ENCODE results near the gene C19orf67.

C19orf67 gene

DNA sequence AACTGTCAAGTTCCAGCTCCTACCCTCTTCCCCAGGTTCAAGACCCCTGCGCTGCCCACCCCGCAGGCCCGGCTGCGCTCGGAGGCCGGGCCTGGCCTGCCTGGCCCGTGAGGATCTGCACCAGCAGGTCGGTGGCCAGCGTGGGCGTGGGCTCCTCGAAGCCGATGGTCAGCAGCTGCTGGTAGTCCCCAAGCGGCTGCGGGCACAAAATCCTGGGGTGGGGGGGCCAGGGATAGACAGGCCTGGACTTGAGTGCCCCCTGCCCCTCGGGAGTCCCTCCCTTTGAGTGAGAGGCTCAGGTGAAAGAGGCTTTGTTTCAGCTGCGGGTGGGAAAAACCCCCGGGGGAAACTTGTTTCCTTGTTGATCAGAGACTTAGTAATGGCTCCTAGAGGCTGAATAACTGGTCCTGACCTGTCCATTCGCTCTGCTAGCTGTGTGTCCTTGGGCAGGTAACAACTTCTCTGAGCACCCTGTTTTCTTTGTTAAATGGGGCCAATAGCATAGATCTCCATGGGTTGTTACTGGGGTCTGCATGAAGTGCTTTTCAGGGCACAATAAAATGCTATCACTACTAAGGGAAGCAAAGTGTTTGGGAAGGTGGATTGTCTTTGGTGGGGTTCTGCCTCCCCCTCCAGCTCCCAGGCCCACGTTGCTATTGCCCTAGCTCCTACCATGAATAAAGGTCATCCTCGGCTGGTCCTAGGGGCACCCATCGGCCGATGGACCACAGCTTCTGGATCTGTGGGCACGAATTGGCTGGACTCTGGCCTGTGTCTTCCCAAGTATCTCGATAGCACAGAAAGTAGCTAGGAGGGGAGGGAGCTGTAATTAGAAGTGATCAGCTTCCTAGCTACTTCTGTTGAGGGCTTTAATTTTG is 3.5 kb downstream of the C19orf67 start:
- DNase-seq: no peak

DNA sequence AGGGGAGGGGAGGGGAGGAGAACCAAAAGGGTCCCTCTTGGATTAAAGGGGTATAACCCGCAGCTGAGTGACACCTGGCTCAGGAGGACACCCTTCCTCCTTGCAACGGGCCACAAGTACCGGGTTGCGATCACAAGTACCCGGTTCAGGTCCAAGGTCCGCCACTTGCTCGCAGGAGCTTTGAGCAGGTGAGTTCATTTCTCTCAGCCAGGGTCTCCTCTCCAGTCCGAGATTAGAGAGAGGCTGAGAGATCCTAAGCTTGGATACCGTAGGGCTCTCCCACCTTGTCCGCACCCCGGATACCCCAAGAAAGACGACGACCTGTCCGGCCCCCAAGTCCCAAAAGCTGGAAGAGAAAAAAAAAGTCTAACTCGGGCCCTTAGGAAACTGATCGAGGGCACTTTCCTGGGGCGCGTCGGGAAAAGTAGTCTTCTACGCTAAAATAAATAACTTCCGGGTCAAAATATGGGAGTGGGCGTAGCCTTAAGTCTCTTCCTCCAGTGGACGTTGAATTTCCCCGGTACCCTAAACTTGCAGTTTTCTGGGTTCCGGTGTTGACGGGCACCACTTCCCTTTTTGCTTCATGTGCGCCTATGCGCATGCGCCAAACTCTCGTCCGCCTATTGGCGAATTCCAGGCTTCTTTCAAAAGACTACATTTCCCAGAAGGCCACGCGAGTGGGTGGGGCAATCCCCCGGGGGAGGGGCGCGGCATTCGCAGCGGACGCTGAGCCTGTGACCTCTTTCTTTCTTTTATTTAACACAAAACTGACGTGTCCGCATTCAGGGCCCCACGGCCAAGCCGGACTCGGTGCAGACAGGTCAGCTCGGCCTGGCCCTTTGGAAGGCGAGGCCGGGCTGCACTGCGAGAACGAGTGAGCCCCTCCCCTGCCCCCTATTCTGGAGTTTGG is 4.4 kb downstream of the C19orf67 start:
- DNase-seq: peak; percentile 99

DNA sequence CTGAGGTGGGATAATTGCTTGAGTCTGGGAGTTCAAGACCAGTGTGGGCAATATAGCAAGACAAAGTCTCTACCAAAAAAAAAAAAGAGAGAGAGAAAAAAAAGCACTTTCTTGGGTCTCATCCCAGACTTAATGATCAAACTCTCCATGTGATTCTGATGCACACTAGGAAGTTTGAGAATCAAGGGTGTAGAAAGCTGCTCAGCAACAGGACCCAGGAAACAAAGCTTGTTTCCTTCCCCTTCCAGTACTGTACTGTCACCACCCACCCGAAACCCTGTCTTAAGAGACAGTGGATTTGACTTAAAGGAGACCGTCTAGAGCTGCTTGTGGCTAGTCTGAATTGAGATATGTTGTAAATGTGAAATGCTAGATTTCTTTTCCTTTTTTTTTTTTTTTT is 7.2 kb downstream of the C19orf67 start:
- DNase-seq: no peak

DNA sequence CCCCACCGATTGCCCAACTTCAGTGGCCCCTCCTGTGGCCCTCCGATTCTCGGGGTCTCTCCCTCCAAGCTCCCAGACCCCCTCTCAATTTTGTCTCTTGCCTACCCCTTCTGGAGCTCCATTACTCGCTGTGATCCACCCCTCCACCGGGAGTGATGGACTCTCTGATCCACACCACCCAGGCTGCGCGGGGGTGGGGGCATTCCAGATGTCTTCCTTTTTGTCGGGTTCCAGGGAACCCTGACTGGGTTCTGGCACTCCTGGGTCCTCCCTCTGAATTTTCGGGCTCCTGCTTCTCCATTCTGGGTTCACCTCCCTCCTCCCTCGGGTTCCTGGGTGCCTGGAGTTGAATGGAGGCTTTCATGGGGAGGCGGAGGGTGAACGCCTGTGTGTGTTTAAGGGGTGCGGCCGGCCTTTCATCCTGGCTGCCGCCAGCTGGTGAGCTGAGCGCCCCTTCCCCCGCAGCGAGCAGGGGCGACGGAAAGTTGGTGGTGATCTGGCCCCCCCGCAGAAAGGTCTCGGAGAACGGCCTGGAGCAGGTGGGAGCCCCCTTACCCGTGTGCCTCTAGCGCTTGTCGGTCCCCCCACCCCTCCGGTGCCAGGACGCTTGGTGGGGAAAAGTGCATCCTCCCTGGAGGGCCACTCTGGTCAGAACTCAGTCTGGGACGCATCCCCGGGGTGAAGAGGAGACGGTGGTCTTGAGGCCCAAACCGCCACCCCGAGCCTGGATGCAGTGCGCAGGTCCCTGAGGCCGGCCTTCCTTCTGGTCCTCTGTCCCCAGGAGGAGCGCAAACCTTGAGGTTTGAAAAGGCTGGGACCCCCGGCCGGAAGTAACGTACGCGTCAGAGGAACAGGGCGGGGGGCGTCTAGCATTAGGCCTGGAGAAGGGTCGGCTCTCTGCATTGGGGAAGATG is 11.4 kb downstream of the C19orf67 start:
- DNase-seq: peak; percentile 60

DNA sequence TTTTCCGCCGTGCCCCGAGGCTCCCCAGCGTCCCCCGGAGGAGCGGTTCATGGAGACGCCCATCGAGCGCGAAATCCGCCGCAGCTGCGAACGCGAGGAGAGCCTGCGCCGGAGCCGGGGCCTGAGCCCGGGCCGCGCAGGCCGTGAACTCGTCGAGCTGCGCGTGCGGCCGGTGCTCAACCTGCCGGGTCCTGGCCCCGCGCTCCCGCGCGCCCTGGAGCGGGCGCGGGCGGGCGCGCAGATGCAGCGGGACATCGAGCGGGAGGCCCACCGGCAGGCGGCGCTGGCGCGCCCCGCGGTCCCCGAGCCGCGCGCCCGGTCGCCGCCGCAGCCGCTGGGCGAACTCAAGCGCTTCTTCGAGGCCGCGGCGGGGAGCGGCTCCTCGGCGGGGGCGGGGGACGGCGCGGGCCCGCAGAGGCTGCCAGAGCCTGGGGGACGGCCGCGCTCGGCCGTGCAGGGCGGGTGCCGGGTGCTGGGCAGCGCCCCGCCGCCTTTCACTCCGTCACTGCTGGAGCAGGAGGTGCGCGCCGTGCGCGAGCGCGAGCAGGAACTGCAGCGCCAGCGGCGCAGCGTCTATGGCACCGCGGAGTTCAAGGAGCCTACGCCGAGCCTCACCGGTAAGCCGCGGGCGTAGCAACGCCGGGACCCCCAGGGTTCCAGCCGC is 12.2 kb downstream of the C19orf67 start:
- DNase-seq: peak; percentile 83

DNA sequence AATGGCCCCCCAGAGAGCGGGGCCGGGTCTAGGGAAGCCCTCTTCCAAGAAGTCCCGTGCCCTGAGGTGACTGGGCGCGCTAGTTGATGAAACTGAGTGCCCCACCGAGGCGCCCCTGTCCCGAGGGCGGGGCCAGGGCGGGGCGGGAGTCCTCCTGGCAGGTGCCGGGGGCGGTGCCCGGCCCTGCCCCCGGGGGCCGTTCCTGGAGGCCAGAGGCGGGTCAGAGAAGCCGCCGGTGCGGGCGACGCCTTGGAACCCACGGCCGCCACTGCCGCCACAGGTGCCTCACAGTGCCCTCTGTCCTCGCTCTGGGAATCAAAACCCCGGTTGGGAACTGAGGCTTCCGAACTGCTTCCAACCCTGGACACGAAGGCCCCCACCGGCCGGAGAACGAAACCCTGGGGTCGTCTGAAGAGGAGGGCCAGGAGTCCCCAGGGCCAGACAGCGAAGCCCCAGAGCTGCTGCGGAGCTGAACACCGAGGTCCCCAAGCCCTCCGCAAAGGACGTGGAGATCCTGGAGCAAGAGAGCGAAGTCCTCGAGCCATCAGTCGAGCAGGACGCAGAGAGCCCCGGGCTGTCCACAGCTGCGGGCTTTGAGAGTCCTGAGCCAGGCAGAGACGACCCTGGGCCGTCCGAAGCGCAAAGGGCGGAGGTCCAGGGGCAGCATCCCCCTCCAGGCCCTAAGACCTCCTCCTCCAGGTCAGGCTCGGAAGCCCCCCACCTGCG is 12.9 kb downstream of the C19orf67 start, which contains the start of gene MISP3:
Gene MISP3 (plus strand): TSS at position 252 of the 726 bp plus-strand sequence. CDS start 524 bp downstream, outside the sequence.
- DNase-seq: no peak

DNA sequence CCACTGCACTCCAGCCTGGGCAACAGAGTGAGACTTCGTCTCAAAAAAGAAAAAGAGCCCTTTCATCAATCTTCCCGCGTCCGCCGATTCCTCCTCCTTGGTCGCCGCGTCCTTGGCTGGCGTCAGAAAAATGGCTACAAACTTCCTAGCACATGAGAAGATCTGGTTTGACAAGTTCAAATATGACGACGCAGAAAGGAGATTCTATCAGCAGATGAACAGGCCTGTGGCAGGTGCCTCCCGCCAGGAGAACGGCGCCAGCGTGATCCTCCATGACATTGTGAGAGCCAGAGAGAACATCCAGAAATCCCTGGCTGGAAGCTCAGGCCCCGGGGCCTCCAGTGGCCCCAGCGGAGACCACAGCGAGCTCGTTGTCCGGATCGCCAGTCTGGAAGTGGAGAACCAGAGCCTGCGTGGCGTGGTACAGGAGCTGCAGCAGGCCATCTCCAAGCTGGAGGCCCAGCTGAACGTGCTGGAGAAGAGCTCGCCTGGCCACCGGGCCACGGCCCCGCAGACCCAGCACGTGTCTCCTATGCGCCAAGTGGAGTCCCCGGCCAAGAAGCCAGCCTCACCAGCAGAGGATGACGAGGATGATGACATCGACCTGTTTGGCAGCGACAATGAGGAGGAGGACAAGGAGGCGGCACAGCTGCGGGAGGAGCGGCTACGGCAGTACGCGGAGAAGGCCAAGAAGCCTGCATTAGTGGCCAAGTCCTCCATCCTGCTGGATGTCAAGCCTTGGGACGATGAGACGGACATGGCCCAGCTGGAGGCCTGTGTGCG is 15.1 kb downstream of the C19orf67 start:
- no peak for DNase-seq

DNA sequence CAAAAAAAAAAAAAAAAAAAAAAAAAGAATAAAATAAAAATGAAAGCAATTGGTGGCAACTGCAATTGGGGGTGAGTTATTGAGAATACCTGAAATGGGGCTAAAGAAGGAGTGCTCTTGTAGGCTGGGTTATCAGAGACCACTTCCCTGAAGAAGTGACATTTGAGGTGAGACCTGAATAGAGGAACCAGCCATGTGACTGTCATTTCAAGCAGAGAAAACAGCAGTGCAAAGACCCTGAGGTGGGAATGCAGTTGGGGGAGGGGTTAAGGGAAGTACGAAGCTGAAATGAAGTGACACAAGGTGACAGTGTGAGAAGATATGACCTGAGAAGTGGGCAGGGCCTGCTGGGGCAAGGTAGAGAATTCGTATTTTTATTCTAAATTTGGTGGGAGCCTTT is 19.4 kb downstream of the C19orf67 start:
- no peak for DNase-seq

DNA sequence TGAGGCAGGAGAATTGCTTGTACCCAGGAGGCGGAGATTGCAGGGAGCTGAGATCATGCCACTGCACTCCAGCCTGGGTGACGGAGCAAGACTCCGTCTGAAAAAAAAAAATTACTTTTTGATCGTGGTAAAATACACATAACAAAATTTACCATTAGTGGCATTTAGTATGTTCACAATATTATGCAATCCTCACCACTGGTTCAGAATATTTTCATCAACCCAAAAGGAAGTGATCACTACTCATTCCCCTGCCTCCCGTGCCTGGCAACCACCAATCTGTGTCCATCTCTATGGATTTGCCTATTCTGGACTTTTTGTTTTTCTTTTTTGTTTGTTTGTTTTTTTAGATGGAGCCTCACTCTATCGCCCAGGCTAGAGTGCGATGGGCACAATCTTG is 22.5 kb downstream of the C19orf67 start:
- no peak for DNase-seq

DNA sequence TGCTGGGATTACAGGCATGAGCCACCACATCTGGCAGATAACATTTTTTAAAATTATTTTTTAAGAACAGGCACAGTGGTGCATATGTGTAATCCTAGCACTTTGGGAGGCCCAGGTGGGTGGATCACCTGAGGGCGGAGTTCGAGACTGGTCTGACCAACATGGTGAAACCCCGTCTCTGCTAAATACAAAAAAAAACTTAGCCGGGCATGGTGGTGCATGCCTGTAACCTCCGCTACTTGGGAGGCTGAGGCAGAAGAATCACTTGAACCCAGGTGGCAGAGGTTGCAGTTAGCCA is 23.1 kb downstream of the C19orf67 start:
- no peak for DNase-seq

DNA sequence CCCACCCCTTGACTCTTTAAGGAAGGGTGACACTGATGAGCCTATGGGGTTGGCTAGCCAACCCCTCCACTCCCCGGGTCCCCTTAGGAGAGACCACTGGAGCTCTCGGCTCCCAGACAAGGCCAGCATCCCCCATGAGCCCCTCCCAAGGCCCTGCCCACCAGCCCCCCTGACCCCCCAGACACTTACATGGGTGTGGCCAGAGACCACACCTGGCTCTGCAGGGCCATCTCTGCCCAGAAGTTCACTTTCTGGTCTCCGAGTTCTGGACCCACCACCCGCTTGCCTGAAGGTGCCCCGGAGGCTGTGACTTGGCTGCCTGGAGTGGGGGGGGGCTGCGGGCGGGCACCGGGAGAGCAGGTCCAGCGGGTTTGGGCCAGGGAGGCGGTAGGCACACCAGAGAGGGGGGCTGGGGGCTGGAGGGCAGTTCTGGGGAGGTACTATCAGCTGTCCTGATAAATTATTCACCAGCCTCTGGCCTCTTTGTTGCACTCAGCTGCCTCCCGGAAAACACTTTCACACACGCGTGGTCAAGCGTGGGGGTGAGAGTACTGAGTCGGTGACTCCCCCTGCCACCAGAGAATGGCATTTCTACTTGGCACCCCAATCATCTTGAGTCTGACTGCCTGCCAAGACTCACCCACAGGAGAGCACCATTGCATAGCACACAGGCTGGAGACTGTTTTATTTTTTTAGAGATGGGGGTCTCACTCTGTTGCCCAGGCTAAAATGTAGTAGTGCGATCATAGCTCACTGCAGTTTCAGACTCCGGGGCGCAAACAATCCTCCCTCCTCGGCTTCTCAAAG is 23.6 kb downstream of the C19orf67 start, which contains the start of gene PALM3:
Gene PALM3 (minus strand): TSS at position 326 of the 807 bp plus-strand sequence. CDS start 96 bp downstream, at position 230.
- no peak for DNase-seq

DNA sequence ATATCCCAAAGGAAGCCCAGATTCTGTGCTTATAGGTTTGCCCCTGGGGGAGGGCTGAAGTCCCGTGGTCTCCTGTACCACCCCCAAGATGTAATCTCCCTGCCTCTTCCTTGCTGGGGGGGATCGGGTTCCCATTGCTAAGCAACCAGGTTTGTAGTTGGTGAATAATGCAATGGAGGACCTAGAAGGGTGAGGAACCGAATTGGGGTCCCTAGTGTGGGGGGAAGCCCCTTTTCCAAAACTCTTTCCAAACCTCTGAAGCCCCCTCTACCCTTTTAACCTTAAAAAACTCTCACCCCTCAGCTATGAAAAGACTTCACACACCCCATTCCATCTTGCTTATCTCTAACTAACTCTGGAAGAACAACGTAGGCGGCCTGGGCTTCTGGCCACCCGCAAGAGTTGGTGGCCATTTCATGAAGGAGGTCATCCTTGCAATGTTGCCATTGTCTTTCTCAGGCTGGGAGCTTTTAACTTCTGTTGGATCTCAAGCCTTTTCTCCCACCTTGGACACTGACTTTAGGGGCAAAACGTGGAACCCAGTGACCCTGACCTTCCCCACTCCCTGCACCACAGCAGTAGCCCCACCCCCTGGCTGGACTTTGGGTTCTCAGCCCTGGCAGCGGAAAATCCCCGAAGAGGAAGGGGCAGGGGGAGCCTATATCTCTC is 24.4 kb downstream of the C19orf67 start:
- DNase-seq: no peak

DNA sequence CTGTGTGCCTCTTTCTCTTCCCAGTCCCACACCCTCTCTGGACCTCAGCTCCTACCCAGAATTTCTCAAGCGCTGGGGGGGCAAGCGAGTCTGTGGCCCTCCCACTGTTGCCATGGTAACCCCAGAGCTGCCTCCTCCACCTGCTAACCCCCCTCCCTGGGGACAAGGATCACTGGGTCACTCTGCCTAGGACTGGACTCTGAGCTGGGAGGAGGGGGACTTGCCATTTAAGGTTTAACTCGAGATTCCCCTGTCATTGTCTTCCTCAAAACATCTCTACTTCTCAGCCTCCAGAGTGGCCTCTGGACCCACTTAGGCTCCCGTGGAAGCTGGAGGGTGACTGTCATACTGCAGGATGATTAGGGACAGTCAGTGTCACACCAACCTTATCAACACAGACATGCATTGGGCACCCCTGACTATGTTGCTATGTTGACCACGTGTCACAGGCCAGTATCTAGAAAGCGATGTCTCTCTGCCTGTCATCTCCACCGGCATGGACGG is 25.9 kb downstream of the C19orf67 start:
- DNase-seq: no peak

DNA sequence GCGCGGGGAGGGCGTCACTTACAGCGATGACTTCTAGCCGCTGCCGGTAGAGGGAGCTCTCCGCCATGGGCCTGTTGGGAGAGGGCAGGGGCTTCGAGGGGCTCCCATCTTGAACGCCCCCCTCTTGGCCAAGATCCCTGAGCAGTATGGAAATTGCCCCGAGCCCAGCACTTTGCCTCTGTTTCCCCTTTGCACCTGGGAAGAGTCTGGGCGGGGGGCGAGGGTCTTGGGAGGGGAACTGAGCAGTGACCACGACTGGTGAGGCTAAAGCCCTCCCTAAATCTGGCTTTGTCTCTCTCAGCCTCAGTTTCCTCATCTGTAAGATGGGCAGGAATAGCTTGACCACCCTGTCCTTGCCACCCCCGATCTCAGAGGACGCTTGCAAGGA is 26.5 kb downstream of the C19orf67 start:
- no peak for DNase-seq

DNA sequence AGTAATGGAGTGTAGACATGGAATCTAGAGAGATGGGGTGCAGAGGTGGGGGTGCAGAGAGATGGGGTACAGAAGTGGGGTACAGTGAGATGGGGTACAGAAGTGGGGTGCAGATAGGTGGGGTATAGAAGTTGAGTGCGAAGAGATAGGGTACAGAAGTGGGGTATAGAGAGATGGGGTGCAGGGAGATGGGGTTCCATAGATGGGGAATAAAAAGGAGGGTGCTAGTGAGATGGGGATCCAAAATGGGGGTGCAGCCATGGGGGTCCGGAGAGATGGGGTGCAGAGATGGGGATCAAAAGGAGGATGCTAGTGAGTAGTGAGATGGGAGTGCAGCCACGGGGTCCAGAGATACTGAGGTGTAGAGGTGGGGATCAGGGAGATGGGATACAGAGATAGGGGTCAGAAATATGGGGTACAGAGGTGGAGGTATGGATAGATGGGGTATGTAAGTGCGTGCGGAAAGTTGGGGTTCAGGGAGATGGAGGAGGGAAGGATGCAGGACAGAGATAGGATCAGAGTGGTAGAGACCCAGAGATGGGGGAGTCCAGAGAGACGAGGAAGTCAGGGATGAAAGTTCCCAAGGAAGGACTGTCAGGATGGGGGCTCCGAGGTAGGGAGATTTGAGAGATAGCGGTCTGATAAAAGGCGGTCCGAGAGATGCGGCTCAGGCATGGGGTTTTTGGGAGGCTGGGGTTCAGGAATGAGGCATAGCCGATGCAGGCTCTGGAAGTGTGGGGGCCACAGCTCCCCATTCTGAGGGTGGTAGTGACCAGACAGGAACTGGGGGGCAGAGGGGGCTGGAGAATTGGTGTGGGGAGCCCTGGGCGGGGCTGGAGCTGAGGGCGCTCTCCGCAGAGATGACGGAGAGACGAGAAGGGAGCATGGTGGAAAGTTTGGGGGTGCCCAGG is 27.1 kb downstream of the C19orf67 start:
- DNase-seq: no peak

DNA sequence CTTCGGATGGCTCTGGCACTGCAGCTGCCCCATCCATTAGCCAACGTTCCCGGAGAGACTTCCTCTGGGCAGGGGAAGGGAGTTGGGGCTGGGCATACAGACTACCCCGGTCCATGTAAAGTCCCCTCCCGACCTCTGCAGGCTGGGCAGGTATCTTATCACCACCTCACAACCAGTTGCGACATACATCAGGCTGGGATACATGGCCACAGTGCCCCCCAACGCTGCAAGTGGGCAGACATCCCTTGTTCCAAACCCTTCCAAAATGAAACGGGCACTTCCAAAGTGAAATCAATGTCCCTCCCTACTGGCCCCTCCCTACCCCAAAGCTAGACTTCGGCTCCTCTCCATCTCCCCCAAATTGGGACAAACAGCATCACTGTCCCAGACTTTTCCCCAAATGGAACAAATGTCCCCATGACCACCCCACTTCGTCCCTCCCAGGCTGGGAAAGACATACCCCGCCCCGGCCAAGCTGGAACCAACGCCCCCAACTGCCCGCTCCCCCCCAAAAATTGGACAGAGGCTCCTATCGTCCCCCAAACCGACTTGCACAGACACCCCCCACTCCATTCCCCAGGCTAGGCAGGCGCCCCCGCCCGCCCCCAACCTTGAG is 28.7 kb downstream of the C19orf67 start:
- no peak for DNase-seq

DNA sequence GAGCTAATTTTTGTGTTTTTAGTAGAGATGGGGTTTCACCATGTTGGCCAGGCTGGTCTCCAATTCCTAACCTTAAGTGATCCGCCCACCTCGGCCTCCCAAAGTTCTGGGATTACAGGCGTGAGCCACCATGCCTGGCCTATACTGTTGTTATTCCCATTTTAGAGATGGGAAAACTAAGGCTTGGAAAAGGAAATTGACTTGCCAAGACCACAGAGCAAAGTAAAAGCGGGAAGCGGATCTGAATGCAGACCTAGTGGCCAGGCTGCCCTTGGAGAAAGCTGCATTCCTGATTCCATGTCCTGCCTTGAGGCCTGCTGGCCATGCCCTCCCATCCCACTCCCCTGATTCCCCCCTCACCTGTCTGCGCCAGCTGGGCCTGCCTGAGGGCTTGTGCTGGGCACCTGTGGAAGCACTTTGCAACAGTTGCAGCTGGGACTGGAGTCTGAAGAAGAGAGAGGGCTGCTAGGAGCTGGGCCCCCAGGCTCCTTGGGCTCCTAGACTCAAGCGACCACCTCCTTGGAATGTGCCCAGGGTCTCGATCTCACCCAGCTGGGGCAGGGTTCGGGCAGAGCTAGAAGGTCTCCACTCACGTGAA is 29.4 kb downstream of the C19orf67 start:
- DNase-seq: no peak

All from right hindlimb (tissue), 1 donor.